HUES6 (cell line): ENCODE results near the gene CDC42BPA.
"Not testable (repeated sequence)": the region's sequence is repeated elsewhere in the genome, so short reads cannot be mapped to it uniquely, and the experiment has no call there.

Experiments used
- H3K27ac ChIP-seq: 2 replicates; pipeline ENCODE4 v1.7.0; 2013; ENCODE audit warnings: low read depth, mild to moderate bottlenecking, low read length, inconsistent platforms
- H3K27me3 ChIP-seq: 2 replicates; pipeline ENCODE4 v1.6.1; 2013; ENCODE audit warnings: low read length; ENCODE audit not compliant: control insufficient read depth, insufficient read depth
- H3K36me3 ChIP-seq: 2 replicates; pipeline ENCODE4 v1.6.1; 2013; ENCODE audit warnings: low read length; ENCODE audit not compliant: control insufficient read depth, insufficient read depth
- H3K4me1 ChIP-seq: 2 replicates; pipeline ENCODE4 v1.6.1; 2013; ENCODE audit warnings: low read length; ENCODE audit not compliant: control insufficient read depth, insufficient read depth
- H3K4me3 ChIP-seq: 2 replicates; pipeline ENCODE4 v1.5.1; 2013; ENCODE audit warnings: low read depth, low read length
- H3K9ac ChIP-seq: one replicate; pipeline ENCODE4 v1.6.1; 2013; ENCODE audit warnings: mild to moderate bottlenecking, low read length
- H3K9me3 ChIP-seq: 2 replicates; pipeline ENCODE4 v1.6.1; 2013; ENCODE audit warnings: low read depth, low read length; ENCODE audit not compliant: control insufficient read depth, insufficient read depth

Gene CDC42BPA

DNA sequence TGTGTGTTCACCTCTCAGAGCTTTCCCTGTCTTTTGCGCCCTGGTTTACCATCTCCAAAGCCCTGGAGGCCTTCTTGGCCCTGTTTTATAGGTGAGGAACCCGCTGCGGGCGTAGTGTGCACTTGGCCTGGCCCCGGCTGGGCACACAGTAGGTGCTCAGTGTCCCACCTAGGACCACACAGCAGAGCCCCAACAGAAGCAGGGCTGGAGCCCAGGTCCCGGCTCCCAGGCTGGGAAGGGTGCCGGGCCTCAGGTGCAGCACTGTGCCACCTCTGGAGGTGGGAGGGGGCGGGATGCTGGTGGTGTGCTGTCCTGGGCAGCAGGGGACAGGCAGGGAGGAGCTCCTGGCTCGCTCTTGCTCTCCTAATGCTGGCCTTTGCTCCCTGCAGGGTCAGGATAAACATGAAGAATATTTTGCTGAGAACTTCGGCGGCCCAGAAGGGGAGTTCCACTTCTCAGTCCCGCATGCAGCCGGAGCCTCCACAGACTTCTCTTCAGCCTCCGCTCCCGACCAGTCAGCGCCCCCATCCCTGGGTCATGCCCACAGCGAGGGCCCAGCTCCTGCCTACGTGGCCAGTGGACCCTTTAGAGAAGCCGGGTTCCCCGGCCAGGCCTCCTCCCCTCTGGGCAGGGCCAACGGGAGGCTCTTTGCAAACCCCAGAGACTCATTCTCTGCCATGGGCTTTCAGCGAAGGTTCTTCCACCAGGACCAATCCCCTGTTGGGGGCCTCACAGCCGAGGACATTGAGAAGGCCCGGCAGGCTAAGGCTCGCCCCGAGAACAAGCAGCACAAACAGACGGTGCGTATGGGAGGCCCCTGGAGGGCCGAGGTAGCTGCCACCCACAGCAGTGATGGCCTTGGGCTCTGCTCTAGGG is 353.4 kb downstream of the CDC42BPA start:
- no peaks in the 10 kb centered on the region for H3K27me3 ChIP-seq
- no peak overlapping the region for H3K4me3 ChIP-seq
- no peaks in the 10 kb centered on the region for H3K4me1 ChIP-seq
- 0 out of 2 replicates have a peak overlapping the region, but pooled peaks have one; percentile 47 for H3K27ac ChIP-seq
- peaks cover 12% of the 10 kb centered on the region for H3K36me3 ChIP-seq
- H3K9me3 ChIP-seq, result peaks cover 4% of the 10 kb centered on the region; the same call in 1 of the 2 replicates
- no peak overlapping the region for H3K9ac ChIP-seq

DNA sequence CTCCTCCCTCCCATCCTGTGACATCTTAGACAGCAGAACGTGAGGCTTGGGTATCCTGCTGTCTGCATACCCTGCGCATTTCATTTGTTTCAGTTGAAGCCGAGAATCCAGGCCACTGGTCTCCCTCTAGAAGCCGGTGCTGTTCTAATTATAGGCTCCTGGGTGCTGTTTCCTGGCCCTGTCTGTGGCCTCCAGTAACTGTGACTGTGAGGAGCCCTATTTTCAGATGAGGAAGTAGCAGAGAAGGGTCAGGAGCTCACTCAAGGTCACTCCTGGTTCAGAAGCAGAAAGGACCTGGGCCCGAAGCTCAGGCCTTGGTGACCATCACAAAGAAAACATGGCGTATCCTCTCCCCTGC is 354.2 kb downstream of the CDC42BPA start:
- Histone ChIP-seq H3K36me3 (peaks cover 12% of the 10 kb centered on the region), H3K27me3 (no peaks in the 10 kb centered on the region), H3K4me3 (no peak overlapping the region), H3K9ac (no peak overlapping the region), H3K4me1 (no peaks in the 10 kb centered on the region), H3K27ac (no peak overlapping the region), H3K9me3 (peaks cover 4% of the 10 kb centered on the region; the same call in 1 of the 2 replicates)

DNA sequence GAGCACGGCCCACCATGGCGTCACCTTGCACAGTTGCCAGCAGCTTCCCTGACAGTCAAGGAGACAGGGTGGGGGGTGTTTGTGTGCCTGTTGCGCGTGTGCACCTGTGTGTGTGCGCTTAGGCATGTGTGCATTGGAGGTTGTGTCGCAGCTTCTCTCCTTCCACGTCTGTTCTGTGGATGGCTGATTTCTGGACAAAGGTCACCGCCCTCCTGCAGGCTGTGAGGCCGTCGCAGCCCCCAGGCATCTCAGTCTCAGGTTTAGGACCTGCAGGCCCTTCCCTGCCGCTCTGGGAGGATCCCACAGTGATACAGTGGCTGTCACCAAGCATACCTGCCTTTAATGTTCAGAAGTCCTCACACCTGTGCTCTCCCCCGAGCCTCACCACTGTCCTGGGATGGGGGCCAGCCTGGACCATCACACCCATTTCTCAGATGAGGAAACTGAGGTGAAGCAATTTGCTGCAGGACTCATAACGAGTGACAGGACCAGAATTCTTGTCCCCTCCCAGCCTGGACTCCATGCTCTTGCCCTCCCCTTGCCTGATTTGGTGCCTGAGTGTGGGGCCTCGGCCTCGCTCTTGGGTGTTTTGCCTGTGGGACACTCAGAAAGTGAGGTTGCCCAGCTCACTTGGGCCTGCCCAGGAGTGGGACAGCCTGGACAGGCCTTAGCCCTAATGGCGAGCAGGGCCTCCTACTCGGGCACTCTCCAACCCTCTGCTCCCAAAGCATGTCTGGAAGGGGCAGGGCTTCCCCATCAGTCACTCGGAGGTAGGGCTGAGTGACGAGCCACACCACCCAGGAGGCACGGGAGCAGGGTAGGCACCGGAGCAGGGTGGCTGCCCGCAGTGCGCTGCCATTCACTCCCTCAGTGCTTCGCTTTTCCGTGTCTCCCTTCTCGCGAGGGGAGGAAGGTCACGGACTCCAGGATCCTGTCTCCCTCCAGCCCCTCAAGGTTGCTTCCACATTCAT is 355.6 kb downstream of the CDC42BPA start:
- Histone ChIP-seq H3K4me1 (no peaks in the 10 kb centered on the region), H3K27me3 (no peaks in the 10 kb centered on the region), H3K9me3 (peaks cover 4% of the 10 kb centered on the region; the same call in 1 of the 2 replicates), H3K9ac (no peak overlapping the region), H3K4me3 (no peak overlapping the region), H3K36me3 (peaks cover 12% of the 10 kb centered on the region), H3K27ac (no peak overlapping the region)

DNA sequence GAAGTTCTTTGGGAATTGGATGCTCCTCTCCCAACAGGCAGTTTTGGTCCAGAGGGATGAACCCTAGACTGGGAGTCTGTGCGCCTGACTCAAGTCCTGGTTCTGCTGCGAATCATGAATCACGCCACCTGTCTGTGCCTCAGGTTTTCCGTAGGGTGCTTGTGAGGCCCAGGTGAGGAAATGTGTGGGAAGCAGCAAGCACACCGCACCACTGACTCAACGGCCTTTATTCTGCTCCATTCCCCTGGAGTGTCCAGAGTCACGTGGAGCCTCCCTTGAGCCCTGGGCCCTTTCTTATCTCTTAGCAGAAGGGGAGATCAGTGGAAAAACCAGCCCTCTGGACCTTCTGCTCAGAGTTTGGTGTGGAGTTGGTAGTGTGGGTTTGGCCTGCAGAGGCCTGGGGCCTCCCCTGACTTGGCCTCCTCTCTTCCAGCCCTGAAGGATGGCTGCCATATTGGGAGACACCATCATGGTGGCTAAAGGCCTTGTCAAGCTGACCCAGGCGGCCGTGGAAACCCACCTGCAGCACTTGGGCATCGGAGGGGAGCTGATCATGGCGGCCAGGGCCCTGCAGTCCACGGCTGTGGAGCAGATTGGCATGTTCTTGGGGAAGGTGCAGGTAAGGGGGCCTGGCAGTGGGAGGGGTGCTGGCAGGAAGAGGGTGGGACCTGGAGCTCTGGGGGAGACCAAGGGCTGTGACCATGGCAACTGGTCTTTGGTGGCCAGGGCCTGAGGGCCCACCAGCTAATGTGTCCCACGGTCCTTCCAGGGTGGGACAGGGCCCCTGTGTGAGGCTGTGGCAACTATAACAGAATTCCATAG is 357.1 kb downstream of the CDC42BPA start:
- H3K27me3 ChIP-seq, result no peaks in the 10 kb centered on the region
- H3K36me3 ChIP-seq, result peaks cover 6% of the 10 kb centered on the region
- no peaks in the 10 kb centered on the region for H3K4me1 ChIP-seq
- no peak overlapping the region for H3K9ac ChIP-seq
- H3K27ac ChIP-seq, result no peak overlapping the region
- H3K9me3 ChIP-seq, result peaks cover 4% of the 10 kb centered on the region; the same call in 1 of the 2 replicates
- H3K4me3 ChIP-seq, result no peak overlapping the region

DNA sequence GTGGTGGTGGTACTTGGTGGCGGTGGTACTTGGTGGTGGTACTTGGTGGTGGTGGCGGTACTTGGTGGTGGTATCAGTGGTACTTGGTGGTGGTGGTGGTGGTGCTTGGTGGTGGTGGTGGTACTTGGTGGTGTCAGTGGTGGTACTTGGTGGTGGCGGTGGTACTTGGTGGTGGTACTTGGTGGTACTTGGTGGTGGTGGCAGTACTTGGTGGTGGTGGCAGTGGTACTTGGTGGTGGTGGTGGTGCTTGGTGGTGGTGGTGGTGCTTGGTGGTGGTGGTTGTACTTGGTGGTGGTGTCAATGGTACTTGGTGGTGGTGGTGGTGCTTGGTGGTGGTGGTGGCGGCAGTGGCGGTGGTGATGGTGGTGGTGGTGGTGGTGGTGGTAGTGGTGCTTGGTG is 358.0 kb downstream of the CDC42BPA start:
- no peak overlapping the region for H3K4me3 ChIP-seq
- no peaks in the 10 kb centered on the region for H3K27me3 ChIP-seq
- no peak overlapping the region for H3K27ac ChIP-seq
- H3K4me1 ChIP-seq, result no peaks in the 10 kb centered on the region
- peaks cover 11% of the 10 kb centered on the region; the same call in 1 of the 2 replicates for H3K9me3 ChIP-seq
- no peak overlapping the region for H3K9ac ChIP-seq
- H3K36me3 ChIP-seq, result peaks cover under 1% of the 10 kb centered on the region; the same call in 1 of the 2 replicates

DNA sequence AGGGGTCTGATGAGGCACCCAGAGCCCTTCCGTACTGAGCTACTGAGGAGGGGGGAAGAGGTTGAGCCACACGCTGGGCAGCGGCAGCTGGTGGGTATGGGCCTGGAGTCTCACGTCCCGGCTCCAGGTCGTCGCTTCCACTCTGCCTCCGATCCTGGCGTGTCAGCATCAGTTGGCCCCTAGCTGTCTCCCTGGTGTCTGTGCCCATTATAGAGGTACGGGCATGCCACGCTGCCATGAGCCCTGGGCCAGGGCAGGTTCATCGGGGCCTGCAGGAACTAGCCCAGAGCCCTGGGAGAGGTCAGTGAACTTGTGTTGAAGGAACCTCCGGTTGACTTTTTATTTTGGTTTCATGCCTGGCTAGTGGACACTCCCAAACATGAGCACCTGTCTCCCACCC is 360.0 kb downstream of the CDC42BPA start:
- H3K4me3 ChIP-seq, result no peak overlapping the region
- H3K27ac ChIP-seq, result no peak overlapping the region
- H3K9me3 ChIP-seq, result peaks cover 18% of the 10 kb centered on the region; the same call in 1 of the 2 replicates

DNA sequence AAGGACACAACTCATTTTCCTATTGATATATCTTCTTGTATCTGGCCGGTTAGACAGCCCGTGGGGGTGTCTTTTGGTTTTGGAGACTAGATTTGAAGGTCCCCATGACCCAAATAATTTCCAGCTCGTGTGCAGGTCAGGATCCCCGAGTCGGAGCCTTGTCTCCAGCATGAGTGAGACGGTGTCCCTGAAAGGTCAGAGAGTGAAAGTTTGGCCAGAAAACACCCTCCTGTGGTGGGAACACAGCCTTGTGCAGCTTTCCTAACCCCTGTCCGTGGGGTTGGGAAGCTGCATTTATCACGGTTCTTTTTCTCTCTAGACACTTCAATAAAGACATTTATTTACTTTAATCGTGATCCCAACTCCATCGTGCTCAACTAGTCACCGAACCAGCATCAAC is 360.6 kb downstream of the CDC42BPA start:
- no peaks in the 10 kb centered on the region for H3K4me1 ChIP-seq
- peaks cover 18% of the 10 kb centered on the region; the same call in 1 of the 2 replicates for H3K9me3 ChIP-seq
- H3K27ac ChIP-seq, result no peak overlapping the region
- no peak overlapping the region for H3K9ac ChIP-seq
- H3K36me3 ChIP-seq, result no peaks in the 10 kb centered on the region
- H3K4me3 ChIP-seq, result no peak overlapping the region
- no peaks in the 10 kb centered on the region for H3K27me3 ChIP-seq

More for the DNA sequence above, 360.0 kb downstream of the CDC42BPA start:
- H3K27me3 ChIP-seq, result no peaks in the 10 kb centered on the region
- H3K36me3 ChIP-seq, result no peaks in the 10 kb centered on the region
- no peaks in the 10 kb centered on the region for H3K4me1 ChIP-seq
- no peak overlapping the region for H3K9ac ChIP-seq

DNA sequence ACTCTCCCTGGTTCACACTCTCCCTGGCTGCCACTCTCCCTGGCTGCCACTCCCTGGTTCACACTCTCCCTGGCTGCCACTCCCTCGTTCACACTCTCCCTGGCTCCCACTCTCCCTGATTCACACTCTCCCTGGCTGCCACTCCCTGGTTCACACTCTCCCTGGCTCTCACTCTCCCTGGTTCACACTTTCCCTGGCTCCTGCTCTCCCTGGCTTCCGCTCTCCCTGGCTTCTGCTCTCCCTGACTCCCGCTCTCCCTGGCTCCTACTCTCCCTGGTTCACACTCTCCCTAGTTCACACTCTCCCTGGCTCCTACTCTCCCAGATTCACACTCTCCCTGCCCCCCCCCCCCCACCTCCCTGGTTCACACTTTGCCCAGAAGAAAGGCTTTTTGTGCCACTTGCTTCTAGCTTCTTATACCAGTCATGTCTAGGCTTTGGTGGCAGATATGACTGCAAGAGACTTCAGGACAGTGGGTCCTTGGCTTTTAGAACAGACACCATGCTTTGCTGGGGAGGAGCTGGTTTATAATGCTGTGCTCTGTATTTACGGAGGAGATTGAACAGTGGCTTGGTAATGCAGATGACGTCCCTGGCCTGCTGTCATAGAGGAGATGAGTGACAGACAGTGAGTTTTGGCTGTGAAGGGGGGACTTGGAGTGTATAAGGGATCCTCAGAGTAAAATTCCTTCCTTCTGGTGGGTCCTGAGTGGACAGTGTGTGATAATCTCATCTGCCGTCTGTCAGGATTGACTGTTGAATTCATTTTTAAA is 361.2 kb downstream of the CDC42BPA start:
- Histone ChIP-seq H3K27ac (no peak overlapping the region), H3K4me1 (no peaks in the 10 kb centered on the region), H3K36me3 (no peaks in the 10 kb centered on the region), H3K27me3 (no peaks in the 10 kb centered on the region), H3K4me3 (no peak overlapping the region), H3K9ac (no peak overlapping the region), H3K9me3 (peaks cover 18% of the 10 kb centered on the region; the same call in 1 of the 2 replicates)

DNA sequence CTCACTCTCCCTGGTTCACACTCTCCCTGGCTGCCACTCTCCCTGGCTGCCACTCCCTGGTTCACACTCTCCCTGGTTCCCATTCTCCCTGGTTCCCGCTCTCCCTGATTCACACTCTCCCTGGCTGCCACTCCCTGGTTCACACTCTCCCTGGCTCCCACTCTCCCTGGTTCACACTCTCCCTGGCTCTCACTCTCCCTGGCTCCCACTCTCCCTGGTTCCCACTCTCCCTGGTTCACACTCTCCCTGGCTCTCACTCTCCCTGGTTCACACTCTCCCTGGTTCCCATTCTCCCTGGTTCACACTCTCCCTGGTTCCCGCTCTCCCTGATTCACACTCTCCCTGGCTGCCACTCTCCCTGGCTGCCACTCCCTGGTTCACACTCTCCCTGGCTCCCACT is 362.4 kb downstream of the CDC42BPA start:
- H3K4me3 ChIP-seq, H3K4me1 ChIP-seq, H3K36me3 ChIP-seq, H3K27me3 ChIP-seq, H3K27ac ChIP-seq, H3K9ac ChIP-seq: not testable (repeated sequence)
- H3K9me3 ChIP-seq, result peaks cover 18% of the 10 kb centered on the region; the same call in 1 of the 2 replicates

DNA sequence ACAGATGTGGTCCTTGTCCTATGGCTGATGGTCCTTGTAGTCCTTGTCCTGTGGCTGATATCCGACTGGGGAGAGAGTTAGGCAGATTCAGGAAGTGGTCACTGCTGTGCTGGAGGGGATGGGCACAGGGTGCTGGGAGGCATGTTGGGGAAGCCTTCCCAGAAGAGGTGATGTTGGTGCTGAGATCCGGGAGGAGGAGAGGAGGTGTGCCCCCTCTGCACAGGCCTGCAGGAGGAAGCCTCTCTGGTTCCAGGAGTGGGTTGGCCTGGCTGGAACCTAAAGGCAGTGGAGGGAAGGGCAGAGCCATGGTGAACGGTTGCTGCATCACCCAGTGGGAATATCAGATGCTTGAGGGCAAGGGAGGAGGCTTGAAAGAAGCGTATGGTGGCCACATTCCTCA is 363.5 kb downstream of the CDC42BPA start:
- H3K4me3 ChIP-seq, result no peak overlapping the region
- H3K9ac ChIP-seq, result no peak overlapping the region
- H3K36me3 ChIP-seq, result no peaks in the 10 kb centered on the region
- H3K4me1 ChIP-seq, result no peaks in the 10 kb centered on the region
- H3K9me3 ChIP-seq, result peaks cover 14% of the 10 kb centered on the region; the same call in 1 of the 2 replicates
- H3K27me3 ChIP-seq, result no peaks in the 10 kb centered on the region
- no peak overlapping the region for H3K27ac ChIP-seq
